T47D (cell line): ENCODE data around the gene RTN4RL1.

ENCODE experiments used
- DNase-seq, 2 experiments: peaks; one replicate each; pipeline versions ENCODE4 v3.0.0 to v3.0.0-alpha.2; 2011 to 2012; ENCODE audit warnings: low read depth in 1 of 2, low spot score in 1 of 2
- JUND ChIP-seq: IDR thresholded peaks from 2 replicates; pipeline ENCODE4 v1.6.1; 2012; ENCODE audit warnings: low read depth
- in situ Hi-C: cut with HindIII; loops from 2 replicates; pipeline ENCODE4 v1.10.0; 2016; ENCODE audit warnings: low sequenced_read_pairs, low pct_unique_long_range_greater_than_20kb

RTN4RL1 gene

DNA sequence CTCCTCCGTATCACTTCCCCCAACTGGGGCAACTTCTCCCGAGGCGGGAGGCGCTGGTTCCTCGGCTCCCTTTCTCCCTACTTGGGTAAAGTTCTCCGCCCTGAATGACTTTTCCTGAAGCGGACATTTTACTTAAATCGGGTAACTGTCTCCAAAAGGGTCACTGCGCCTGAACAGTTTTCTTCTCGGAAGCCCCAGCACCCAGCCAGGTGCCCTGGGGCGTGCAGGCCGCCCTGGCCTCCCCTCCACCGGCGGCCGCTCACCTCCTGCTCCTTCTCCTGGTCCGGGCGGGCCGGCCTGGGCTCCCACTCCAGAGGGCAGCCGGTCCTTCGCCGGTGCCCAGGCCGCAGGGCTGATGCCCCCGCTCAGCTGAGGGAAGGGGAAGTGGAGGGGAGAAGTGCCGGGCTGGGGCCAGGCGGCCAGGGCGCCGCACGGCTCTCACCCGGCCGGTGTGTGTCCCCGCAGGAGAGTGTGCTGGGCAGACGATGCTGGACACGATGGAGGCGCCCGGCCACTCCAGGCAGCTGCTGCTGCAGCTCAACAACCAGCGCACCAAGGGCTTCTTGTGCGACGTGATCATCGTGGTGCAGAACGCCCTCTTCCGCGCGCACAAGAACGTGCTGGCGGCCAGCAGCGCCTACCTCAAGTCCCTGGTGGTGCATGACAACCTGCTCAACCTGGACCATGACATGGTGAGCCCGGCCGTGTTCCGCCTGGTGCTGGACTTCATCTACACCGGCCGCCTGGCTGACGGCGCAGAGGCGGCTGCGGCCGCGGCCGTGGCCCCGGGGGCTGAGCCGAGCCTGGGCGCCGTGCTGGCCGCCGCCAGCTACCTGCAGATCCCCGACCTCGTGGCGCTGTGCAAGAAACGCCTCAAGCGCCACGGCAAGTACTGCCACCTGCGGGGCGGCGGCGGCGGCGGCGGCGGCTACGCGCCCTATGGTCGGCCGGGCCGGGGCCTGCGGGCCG is 31.4 kb upstream of the RTN4RL1 start:
- DNase-seq, result no peak
- in situ Hi-C loops, result no loop called here

DNA sequence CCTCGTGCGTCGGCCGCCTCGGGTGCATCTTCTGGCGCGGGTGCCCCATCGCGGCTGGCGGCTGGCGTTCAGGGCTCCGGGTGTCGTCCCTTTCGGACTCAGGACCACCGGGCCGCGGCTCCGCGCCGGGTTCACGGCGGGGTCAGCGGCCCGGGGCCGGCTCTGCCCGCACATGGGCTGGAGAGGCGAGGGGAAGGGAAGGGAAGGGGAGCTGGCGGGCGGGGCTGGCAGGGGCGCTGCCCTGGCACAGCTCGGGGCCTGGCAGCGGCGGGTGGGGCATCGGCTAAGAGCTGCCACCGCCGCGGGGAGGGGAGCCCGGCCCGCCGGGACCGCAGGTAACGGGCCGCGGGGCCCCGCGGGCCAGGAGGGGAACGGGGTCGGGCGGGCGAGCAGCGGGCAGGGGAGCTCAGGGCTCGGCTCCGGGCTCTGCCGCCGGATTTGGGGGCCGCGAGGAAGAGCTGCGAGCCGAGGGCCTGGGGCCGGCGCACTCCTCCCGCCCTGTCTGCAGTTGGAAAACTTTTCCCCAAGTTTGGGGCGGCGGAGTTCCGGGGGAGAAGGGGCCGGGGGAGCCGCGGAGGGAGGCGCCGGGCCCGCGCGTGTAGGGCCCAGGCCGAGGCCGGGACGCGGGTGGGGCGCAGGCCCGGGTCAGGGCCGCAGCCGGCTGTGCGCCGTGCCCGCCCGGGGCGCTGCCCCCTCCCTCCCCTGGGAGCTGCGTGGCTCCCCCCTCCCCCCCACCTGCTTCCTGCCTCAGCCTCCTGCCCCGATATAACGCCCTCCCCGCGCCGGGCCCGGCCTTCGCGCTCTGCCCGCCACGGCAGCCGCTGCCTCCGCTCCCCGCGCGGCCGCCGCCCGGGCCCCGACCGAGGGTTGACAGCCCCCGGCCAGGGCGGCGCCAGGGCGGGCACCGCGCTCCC is 30.4 kb upstream of the RTN4RL1 start:
- no peak for TF ChIP-seq JUND
- no peak for DNase-seq
- in situ Hi-C loops, result no loop called here

More for the DNA sequence above, 31.4 kb upstream of the RTN4RL1 start:
- no peak for TF ChIP-seq JUND

GRCh38 chr17:2054512-2055291 is 29.6 kb upstream of the RTN4RL1 start, which contains the start of gene HIC1:
TSS of gene HIC1 (plus strand) at chr17:2055103. CDS start at chr17:2056691, 1,588 bp downstream.
- in situ Hi-C loops, result no loop called here
- TF ChIP-seq JUND, result no peak
- peak; percentile 48 to 96 for DNase-seq

- in situ Hi-C loops, result no loop called here
- no peak for DNase-seq
- TF ChIP-seq JUND, result no peak
Observed at GRCh38 chr17:2054262-2054511, 29.1 kb upstream of the RTN4RL1 start.

- peak in 1 of 2 experiments; percentile 57 for DNase-seq
- no peak for TF ChIP-seq JUND
- in situ Hi-C loops, result no loop called here
Observed at GRCh38 chr17:2053380-2054261, 28.5 kb upstream of the RTN4RL1 start.

GRCh38 chr17:2051933-2052559 is 26.9 kb upstream of the RTN4RL1 start:
- in situ Hi-C loops, result no loop called here
- TF ChIP-seq JUND, result no peak

GRCh38 chr17:2051061-2051932 is 26.2 kb upstream of the RTN4RL1 start:
- peak in 1 of 2 experiments; percentile 46 for DNase-seq
- in situ Hi-C loops, result no loop called here
- TF ChIP-seq JUND, result no peak

More at GRCh38 chr17:2051933-2052559, 26.9 kb upstream of the RTN4RL1 start:
- no peak for DNase-seq

- DNase-seq, result peak in 1 of 2 experiments; percentile 89
- in situ Hi-C loops, result no loop called here
- TF ChIP-seq JUND, result no peak
Observed at GRCh38 chr17:2050300-2051060, 25.3 kb upstream of the RTN4RL1 start.
